ENCODE results near the gene TSC22D3.

DNA sequence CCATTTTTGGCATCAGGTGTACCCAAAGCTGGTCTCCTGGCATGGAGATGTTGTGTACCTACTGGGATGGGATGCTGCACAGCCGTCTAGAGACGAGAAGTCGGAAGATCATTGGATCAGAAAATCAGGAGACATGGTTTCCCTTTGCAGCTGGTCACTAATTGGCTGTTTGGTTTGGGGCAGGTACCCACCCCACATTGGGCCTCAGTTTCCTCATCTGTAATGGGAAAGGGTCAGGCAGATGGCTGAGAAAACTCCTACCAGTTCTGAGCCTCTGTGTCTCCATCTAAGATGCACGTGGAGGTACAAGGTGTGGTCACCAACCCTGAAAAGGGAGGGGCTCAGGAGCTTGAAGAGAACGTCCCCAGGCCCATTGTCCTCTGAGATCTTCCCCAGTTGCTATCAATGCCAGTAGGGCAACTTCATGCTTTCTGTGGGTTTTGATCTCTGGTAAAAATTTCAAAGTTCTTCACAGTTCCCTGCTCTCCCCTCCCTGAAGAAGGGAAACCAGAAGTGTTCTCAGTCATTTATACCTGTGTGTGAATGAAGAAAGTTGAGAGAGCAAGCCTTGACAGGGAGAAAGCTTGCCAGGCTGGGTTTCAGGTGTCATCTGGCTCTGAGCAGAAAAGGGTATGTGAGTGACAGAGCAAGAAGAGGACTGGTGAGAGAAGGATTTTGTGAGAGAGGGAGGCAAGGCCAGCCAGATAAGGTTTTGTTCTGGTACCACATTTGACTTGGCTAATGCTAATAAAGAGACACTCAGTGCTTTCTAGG lies 15.1 kb downstream of the TSC22D3 start:
- TF ChIP-seq, protein P1, sequence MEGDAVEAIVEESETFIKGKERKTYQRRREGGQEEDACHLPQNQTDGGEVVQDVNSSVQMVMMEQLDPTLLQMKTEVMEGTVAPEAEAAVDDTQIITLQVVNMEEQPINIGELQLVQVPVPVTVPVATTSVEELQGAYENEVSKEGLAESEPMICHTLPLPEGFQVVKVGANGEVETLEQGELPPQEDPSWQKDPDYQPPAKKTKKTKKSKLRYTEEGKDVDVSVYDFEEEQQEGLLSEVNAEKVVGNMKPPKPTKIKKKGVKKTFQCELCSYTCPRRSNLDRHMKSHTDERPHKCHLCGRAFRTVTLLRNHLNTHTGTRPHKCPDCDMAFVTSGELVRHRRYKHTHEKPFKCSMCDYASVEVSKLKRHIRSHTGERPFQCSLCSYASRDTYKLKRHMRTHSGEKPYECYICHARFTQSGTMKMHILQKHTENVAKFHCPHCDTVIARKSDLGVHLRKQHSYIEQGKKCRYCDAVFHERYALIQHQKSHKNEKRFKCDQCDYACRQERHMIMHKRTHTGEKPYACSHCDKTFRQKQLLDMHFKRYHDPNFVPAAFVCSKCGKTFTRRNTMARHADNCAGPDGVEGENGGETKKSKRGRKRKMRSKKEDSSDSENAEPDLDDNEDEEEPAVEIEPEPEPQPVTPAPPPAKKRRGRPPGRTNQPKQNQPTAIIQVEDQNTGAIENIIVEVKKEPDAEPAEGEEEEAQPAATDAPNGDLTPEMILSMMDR (conservative IDR thresholded peaks at IDR 0.05 in 1 of 2, IDR thresholded peaks at IDR 0.05 in 1 of 2; ENCODE audit: low read depth in 1 of 2, low read length in 2 of 2), result no peak
- no peak for TF ChIP-seq EZH2 (IDR thresholded peaks at IDR 0.05; ENCODE audit: low read length, missing control alignments)
